Hepatocyte (in vitro differentiated cells): Measurements from ENCODE around the gene TMEM81.

Source experiments
- CTCF ChIP-seq: fragments of 200-600 bp; sonication (generic); IDR thresholded peaks from 2 replicates; pipeline ENCODE4 v1.5.1; 2016; ENCODE audit warnings: antibody characterized with exemption, mild to moderate bottlenecking; ENCODE audit not compliant: poor library complexity
- EZH2phosphoT487 ChIP-seq: fragments of 200-600 bp; sonication (generic); IDR thresholded peaks from one replicate; pipeline ENCODE4 v1.6.1; 2018; ENCODE audit warnings: antibody characterized with exemption, mild to moderate bottlenecking, low read depth, moderate library complexity; ENCODE audit not compliant: unreplicated experiment, severe bottlenecking

GRCh38 chr1:205058853-205059252, 25.4 kb downstream of the TMEM81 start:
- no peak for TF ChIP-seq EZH2phosphoT487
- no peak for TF ChIP-seq CTCF
